Ovary (tissue), 9 donors: ENCODE data around the gene PPTC7. TPM values are rescaled to one million over a fixed set of nuclear protein-coding genes. Genes with fewer than 3 reads are reported as not detected.

Experiments
- DNase-seq, 5 donors: peaks; one replicate each; pipeline ENCODE4 v3.0.0-alpha.2; 2019 to 2020
- H3K27ac ChIP-seq, 2 donors: fragments of 200-600 bp; one replicate each; pipeline versions ENCODE4 v1.5.1 to v1.8.0; 2019 to 2022
- H3K27me3 ChIP-seq: fragments of 200-600 bp; one replicate; pipeline ENCODE4 v1.8.0; 2022
- H3K36me3 ChIP-seq: fragments of 200-600 bp; sonication (generic); one replicate; pipeline ENCODE4 v1.5.1; 2019
- H3K4me1 ChIP-seq: one replicate; pipeline ENCODE4 v1.8.1; 2013; ENCODE audit warnings: mild to moderate bottlenecking, moderate library complexity; ENCODE audit not compliant: insufficient read depth
- H3K4me3 ChIP-seq: fragments of 200-600 bp; sonication (generic); one replicate; pipeline ENCODE4 v1.5.1; 2017
- H3K9me3 ChIP-seq, 2 donors: fragments of 200-600 bp in 1 of 2; sonication (generic) in 1 of 2; one replicate each; pipeline versions ENCODE4 v1.5.1 to v1.8.1; 2013 to 2019; ENCODE audit warnings: mild to moderate bottlenecking in 1 of 2, moderate library complexity in 1 of 2
- EP300 ChIP-seq: sonication (generic); formaldehyde crosslinking; IDR thresholded peaks from one replicate; pipeline ENCODE4 v1.6.1; 2017; ENCODE audit warnings: antibody characterized with exemption
- POLR2A ChIP-seq: fragments of 450-650 bp; IDR thresholded peaks from one replicate; pipeline ENCODE4 v1.6.1; 2017; ENCODE audit warnings: antibody characterized with exemption, mild to moderate bottlenecking, moderate library complexity
- WGBS, 3 donors: extraction: QIAGEN DNeasy Blood & Tissue Kit in 1 of 3; methylation state at CpG; one replicate each; pipeline versions ENCODE4 v1.1.5 to v1.1.7; 2013 to 2017; 5-methylcytosine and 5-hydroxymethylcytosine counted together
- intact Hi-C, 4 donors: fragments of 100-400 bp; cut with DNase I; formaldehyde crosslinking; loops; one replicate each; pipeline versions ENCODE4 v1.11.0 to v1.15.1; 2022 to 2023
- polyA plus RNA-seq, 2 donors: library from polyadenylated mRNA; stranded (reverse); fragments of 200-250 nt in 1 of 2; fragments of 350-450 nt in 1 of 2; fragmentation: Illumina TruSeq in 1 of 2; extraction: RNeasy Lipid Tissue Mini Kit (QIAGEN cat#74804) in 1 of 2; gene quantifications; one replicate each; pipeline ENCODE4 v1.2.3, GENCODE V29; 2013 to 2014
- total RNA-seq, 7 donors: library from RNA; depleted of rRNA in 2 of 7; stranded (reverse); fragments of >200 nt in 2 of 7; fragmentation: NEBNext Ultra II Directional in 3 of 7; extraction: Animal tissue kit (Norgen Biotek cat#: 25700) in 3 of 7; gene quantifications; one replicate each; pipeline versions ENCODE4 v1.1.0 to v1.2.4, GENCODE V29; 2016 to 2023
- TF ChIP-seq, protein P1 (sequence below), 3 donors: fragments of 450-650 bp in 2 of 3; fragments of 200-600 bp in 1 of 3; IDR thresholded peaks; one replicate each; pipeline versions ENCODE4 v1.5.1 to v1.8.0; 2016 to 2022; ENCODE audit warnings: antibody characterized with exemption in 3 of 3, mild to moderate bottlenecking in 1 of 3
- donor health status: DM: no; HTN: no; CAD: no; lungs with moderate emphysema.
- donor health status: DM: no; HTN: no; CAD: no.
- donor health status: Bipolar disorder and iron deficiency.
- donor health status: DM: yes; HTN: yes; CAD: no.
- donor health status: DM: no; HTN: no; CAD: no.
- donor health status: DM: yes; HTN: yes; CAD: no.

Gene PPTC7
- total and polyA plus RNA-seq, 9 donors: 10.0 to 25.5 (median 19.2) TPM

DNA sequence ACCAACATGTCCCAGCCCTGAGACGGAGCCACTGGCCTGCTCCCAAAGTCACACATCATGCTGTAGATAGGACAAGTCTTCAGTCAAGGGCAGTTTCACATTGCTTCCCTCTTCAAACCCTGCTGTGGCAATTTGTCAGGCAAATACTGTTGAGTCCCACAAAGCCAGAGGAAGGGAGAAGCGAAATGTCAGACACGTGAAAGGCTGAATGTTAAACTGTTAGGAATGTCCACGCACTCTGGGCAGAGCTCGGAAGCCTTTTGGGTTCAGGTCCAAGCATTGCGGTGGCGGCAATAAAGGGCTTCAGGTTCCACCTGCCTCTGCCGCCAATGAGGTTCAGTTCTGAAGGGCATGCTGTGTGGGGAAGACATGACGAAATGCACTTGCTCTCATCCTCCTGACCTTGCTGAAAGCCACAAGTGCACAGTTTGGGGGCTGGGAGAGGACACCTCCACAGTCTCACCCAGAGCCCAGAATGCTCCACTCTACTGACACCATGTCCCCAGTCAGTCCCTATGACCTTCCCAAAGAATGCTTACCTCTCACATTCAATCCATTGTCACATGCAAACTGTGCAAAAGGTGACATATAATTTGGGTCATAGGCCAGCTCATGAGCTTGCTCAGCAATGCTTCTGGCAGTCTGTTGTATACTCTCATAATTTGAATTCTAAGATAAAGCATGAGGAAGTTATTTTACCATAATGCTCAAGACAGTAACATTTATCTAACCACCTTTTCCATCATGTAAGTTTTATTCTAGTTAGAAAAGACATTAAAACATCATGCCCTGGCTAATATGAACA is 45.3 kb downstream of the PPTC7 start:
- 45 to 69% (median 68%) methylated on average over 9 of the region's 9 CpGs for WGBS, 3 donors
- H3K27me3 ChIP-seq: no peaks in the 10 kb centered on the region
- no peaks in the 10 kb centered on the region for H3K9me3 ChIP-seq
- TF ChIP-seq, protein P1, sequence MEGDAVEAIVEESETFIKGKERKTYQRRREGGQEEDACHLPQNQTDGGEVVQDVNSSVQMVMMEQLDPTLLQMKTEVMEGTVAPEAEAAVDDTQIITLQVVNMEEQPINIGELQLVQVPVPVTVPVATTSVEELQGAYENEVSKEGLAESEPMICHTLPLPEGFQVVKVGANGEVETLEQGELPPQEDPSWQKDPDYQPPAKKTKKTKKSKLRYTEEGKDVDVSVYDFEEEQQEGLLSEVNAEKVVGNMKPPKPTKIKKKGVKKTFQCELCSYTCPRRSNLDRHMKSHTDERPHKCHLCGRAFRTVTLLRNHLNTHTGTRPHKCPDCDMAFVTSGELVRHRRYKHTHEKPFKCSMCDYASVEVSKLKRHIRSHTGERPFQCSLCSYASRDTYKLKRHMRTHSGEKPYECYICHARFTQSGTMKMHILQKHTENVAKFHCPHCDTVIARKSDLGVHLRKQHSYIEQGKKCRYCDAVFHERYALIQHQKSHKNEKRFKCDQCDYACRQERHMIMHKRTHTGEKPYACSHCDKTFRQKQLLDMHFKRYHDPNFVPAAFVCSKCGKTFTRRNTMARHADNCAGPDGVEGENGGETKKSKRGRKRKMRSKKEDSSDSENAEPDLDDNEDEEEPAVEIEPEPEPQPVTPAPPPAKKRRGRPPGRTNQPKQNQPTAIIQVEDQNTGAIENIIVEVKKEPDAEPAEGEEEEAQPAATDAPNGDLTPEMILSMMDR (IDR thresholded peaks at IDR 0.05): no peak
- TF ChIP-seq POLR2A (no peak), EP300 (no peak)
- H3K4me3 ChIP-seq: no peak overlapping the region
- intact Hi-C loops: no loop called here
- H3K4me1 ChIP-seq: peaks cover 10% of the 10 kb centered on the region
- no peaks in the 10 kb centered on the region for H3K36me3 ChIP-seq
- no peak overlapping the region for H3K27ac ChIP-seq
- peak in 1 of 5 donors; percentile 38 for DNase-seq

DNA sequence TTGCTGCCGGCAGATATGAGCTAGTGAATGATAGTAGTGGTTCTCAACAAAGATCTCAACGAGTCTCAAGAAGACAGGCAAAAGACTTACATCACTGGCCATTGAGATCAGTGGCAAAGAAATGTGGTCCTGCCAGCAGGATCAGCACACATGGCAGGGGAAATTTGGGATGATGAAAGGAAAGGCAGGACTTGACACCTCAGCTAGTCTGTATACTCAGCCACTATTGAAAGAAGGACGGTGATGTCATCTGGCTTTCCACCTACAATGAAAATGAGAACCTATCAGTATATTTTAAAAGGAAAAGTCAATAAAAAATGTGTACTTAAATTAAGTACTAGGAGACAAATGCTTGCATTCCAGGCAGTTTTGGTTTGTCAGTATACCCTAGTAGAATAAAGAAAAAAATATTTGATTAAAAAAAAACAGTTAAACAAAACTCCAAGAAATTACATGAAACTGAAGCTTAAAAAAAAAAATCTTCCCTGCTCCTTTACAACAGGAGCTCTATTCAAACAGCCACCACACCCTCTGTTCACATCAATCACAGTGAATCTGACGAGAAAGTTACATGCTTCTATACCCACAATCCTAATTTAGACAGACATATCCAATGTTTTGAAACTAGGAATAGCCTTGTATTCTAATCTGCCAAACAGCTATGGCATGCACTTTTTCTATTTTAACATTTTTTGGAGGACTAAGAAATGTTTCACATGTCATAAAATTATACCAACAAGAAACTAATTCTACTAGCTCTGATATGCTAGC is 46.1 kb downstream of the PPTC7 start:
- no peaks in the 10 kb centered on the region for H3K27me3 ChIP-seq
- intact Hi-C loops: no loop called here
- no peaks in the 10 kb centered on the region for H3K36me3 ChIP-seq
- peaks cover 8% of the 10 kb centered on the region for H3K4me1 ChIP-seq
- TF ChIP-seq POLR2A: no peak
- TF ChIP-seq, protein P1 (IDR thresholded peaks at IDR 0.05): no peak
- no peak for TF ChIP-seq EP300
- no peaks in the 10 kb centered on the region for H3K9me3 ChIP-seq
- no peak overlapping the region for H3K4me3 ChIP-seq
- 66 to 76% (median 72%) methylated on average over 4 of the region's 4 CpGs for WGBS, 3 donors
- DNase-seq: no peak
- no peak overlapping the region for H3K27ac ChIP-seq

DNA sequence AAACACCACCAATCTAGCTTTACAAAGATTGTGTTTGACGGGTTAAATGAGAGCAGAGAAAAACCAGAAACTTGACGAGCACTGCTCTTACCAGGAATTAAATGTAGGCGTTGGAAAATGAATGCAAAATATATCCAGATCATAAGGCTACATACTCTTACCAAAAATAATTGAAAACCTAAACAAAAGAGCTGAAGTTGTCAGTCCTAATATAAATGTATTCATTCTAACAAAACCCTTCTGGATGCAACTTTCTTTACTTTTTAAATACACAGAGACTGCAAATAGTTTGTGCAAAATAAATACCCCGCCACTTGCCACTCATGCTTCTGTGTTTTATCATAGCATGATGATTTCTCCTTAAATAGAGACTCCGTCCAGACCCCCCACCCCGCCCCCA is 48.3 kb downstream of the PPTC7 start:
- Histone ChIP-seq H3K36me3 (no peaks in the 10 kb centered on the region), H3K9me3 (no peaks in the 10 kb centered on the region), H3K27ac (no peak overlapping the region), H3K4me1 (peaks cover 11% of the 10 kb centered on the region), H3K4me3 (no peak overlapping the region), H3K27me3 (no peaks in the 10 kb centered on the region)
- 84 to 93% (median 89%) methylated on average over 6 of the region's 6 CpGs for WGBS, 3 donors
- DNase-seq: no peak
- TF ChIP-seq, protein P1 (IDR thresholded peaks at IDR 0.05): no peak
- intact Hi-C loops: no loop called here

DNA sequence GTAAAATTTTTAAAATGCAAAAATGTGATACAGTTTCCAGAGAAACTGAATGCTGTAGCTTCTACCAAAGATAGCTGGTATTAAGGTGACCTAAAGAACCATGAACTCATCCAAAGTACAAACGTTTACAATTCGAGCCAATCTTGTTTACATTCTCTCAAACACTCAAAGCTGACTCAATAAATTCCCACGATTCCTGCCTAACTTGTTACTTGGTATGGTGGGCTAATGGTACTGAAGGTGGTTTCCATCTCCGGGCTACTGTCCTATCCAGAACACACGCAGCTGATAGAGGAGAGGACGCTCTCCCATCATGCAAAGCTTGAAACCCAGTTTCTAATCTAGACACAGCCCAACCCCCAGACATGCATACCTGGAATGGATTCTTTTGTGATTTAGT is 49.5 kb downstream of the PPTC7 start:
- H3K27ac ChIP-seq: no peak overlapping the region
- H3K27me3 ChIP-seq: no peaks in the 10 kb centered on the region
- DNase-seq: no peak
- 12 to 41% (median 18%) methylated on average over 6 of the region's 6 CpGs for WGBS, 3 donors
- H3K4me1 ChIP-seq: peaks cover 11% of the 10 kb centered on the region
- intact Hi-C loops: no loop called here
- no peak overlapping the region for H3K4me3 ChIP-seq
- no peaks in the 10 kb centered on the region for H3K9me3 ChIP-seq
- TF ChIP-seq, protein P1 (IDR thresholded peaks at IDR 0.05): no peak
- TF ChIP-seq EP300 (no peak), POLR2A (no peak)
- no peaks in the 10 kb centered on the region for H3K36me3 ChIP-seq
